ENCODE results near the gene LGALS3BP.
"Not testable (repeated sequence)": the region's sequence is repeated elsewhere in the genome, so short reads cannot be mapped to it uniquely, and the experiment has no call there.

The LGALS3BP gene

DNA sequence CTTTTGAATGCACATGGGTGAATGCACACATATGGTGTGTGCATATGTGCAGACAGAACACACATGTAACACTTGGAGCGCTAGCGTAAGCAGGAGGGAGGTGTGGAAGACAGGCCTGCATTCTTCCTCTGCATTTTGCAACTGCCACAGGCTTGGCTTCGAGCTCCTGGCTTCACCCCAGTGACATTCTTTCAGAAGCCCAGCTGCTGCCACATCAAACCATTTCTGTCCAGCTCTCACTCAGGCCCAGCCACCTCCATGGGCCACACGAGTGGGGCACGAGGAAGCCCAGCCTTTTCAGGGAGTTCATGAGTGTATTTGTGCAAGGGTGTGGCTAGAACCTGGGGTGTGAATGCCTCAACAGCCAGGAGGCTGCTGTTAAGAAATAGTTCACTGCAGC, 18.8 kb downstream of the LGALS3BP start:
- no peak for DNase-seq

DNA sequence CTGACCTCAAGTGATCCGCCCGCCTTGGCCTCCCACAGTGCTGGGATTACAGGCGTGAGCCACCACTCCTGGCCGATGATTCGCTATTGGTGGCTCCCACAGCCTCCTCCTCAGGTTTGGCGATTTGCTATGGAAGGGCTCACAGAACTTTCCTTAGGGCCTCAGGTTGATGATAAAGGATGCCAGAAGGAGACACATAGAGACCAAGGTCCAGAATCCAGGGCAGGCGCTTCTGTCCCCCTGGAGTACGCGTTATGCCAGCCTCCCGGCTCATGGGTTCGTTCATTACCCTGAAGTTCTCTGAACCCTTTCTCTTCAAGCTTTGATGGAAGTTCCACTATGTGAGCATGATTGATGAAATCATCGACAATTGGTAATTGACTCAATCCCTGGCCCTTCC, 19.9 kb downstream of the LGALS3BP start:
- DNase-seq, result no peak

DNA sequence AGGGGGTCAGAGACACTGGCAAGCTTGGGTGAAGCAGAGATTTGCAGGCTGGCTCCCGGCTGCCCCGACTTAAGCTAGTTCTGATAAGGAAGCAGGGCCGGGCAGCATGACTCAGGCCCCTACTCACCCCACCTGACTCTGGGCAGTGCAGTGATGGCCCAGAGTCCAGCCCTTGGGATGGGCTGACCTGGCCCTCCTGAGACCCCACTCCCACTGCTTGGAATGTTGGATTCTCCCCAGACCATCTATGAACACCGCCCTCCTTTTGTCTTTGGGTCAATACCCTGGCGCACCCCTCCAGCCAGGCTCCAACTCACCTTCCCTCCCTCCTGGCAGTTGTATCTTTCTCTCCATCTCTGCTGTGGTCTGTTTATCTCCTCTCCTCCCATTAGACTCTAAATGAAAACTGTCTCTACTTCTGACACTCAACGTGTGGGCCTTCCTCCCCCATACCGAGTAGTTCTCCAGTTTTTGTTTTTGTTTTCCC, 21.0 kb downstream of the LGALS3BP start:
- no peak for DNase-seq

DNA sequence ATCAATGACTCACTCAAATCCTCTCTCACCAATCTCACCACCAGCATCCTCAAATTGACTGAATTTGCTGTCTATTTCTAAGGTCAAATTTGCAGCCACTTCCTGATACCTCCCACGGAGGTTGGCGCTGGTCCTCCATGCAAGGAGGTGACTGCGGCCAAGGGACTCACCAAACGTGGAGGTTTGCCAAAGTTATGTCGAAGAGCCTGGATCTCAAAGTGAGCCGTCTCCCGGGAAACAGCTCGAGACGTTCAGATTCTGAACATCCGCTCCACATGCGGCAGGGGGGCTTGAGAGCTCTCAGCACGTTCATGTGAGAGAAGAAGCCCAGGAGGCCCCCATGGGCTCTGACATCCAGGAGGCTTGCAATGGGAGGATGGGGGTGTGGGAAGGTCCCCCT, 22.6 kb downstream of the LGALS3BP start:
- no peak for DNase-seq

DNA sequence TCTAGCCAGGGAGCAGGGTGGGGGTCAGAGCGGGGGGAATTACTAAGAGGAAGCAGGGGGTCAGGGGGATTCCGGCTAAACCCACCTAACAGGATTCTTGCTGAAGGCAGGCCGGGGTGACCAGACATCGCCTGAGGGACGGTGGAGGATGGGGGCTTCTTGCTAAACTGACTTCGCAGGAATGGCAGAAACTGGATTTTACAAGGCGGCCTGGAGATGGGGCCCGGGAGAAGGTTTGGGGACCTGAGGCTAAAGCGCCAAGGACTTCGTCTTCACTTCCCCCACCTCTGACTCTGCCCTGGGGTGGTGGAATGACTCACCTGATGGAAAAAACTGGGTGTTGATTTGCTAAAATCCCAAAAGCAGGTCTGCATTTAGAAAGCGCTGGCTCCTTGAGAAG, 23.5 kb downstream of the LGALS3BP start:
- no peak for DNase-seq

DNA sequence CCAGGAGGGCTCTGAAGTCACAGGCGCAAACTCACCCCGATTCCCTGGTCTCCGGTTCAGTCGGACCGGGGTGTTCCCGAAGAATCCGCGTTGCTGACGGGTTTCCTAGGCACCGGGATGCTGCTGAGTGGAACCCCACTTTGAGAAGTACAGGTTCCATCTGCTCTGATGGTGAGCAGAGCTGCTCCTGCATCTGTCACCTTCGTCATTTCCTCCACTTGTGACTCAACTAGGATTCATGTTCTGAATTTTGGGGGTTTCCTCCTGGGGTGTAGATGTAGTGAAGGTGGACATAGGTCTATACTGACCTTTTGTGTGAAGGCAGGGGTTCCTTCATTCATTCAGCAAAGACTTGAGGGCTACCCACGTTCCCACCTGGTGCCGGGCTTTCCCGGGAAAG, 25.0 kb downstream of the LGALS3BP start:
- no peak for DNase-seq

DNA sequence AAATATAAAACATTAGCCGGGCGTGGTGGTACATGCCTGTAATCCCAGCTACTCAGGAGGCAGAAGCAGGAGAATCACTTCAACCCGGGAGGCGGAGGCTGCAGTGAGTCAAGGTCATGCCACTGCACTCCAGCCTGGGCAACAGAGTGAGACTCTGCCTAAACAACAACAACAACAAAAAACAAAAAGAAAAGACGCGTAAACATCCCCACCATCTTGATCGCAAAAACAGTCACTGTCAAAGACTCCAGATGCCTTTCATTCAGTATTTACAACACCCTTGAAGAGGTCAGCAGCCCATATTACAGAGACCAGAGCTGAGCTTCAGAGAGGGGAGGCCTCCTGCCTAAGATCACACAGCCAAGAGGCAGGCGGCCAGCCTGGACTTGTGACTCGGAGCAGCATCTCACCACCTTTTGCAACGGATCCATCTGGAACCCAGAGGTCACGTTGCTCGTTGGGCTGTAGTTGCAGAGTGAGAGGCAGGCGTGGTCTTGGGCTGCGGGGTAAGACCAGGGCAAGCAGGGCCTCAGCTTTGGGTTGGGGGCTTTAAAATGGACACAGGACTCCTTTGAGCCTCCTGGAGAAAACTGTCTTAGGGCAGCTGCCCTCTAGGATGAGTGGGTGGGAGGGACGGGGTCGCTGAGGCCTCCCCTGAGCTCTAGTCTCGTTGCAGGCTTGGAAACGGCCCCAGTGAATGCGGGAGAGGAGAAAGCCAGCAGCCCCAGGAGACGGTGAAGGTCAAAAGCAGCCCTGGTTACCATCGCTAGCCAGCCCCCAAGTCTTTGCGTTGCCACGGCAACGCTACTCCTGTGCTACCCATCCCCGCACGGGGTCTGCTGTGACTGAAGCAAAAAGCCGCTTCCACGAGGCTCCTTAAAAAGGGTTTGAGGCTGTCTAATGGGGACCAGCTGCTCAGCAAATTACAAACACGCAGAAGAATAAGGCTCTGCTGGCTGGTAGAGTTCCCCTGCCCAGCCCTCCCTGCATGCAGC, 26.1 kb downstream of the LGALS3BP start:
- no peak for DNase-seq

DNA sequence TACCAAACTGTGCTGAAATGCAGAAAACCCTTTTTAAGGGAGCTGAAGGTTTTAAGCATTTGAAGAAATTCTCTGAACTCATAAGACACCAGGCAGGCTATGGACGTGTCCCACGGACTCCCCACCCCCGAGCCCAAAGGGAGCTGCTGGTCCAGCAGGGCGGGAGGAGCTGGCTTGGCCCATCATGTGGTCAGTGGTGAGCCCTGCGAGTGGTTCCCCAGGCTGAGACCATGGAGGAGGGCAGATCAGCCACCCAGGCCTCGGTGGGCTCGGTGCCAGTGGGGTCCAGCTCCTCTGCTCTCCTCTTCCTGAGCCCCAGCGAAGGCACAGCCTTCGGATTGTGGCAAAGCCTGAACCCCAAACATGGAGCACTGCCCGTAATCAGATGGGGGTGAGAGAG, 27.0 kb downstream of the LGALS3BP start:
- DNase-seq, result no peak

DNA sequence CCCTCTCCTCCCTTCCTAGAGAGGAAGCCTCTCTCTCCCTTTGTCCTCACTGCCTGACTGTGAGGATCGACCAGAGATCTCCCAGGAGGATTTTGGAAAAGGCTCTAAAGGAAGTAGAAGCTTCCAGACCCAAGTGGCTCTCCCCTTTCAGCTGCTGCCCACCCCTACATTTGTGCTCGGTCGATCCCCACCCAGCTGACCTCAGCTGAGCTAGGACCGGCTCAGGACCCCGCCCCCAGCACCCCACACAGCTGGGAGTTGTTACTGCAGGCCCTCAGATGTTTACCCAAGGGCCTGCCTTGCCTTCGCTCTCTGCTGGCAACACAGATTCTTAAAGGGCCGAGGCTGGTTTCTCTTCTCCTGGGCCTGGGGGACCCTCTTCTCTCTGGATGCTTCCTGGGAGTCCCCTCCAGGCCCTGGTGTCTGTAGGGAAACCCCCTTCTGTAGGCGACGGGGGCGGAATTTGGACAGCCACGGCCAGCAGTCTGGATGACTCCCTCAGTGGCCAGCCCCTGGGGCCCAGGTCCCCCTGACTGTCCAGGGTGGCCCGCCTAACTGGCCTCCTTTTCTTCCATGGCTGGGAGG, 27.7 kb downstream of the LGALS3BP start:
- DNase-seq, result no peak

DNA sequence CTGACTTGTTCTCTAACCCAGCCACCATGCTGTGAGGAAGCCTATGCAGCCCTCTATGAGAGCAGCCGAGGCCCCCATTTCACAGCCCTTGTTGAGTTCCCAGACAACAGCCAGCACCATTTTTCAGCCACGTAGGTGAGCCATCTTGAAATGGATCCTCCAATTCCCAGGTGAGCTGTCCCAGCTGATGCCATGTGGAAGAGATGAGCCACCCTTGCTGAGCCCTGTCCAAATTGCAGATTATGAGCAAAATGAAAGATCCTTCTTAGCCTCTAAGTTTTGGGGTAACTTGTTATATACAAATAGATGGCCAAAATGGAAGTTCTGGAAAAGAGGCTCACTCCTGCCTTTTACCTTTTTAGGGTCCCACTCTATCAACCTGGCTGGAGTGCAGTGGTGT, 28.9 kb downstream of the LGALS3BP start:
- DNase-seq, result no peak

DNA sequence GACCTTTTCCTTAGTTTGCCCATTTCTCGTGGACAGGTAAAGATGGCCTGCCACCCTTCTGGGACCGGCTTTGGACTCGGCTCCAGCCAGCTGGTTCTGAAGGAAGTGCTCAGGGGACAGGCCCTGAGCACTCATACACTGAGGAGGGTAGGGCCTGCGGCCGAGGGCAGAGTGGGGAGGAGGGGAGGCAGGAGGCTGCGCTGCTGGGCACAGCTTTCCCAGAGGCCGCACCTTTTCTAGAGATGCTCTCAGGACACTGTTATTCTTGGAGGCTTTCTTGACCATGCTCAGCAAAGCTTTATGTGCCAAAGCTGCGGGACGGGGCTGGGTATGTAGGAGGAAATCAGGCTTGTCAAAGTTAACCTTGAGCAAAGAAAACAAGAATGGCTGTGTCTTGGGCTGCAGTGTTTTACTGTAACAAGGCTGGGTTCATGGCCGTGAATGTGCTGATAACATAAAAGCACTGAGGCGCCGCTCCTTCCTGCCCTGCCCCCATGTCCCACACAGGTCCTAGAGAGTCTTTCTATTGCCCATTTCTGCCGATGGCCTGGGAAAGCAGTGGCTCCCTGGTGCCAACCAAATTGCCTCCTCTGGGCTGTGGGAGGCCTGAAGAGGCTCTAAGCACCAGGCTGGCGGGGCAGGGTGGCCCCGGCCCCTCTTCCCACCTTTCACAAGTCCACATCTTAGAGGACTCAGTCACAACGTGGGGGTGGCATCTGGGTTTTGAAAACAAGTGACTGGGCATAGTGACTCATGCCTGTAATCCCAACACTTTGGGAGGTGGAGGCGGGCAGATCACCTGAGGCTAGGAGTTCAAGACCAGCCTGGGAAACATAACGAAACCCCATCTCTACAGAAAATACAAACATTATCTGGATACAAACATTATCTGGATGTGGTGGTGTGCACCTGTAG, 32.2 kb downstream of the LGALS3BP start:
- no peak for DNase-seq

DNA sequence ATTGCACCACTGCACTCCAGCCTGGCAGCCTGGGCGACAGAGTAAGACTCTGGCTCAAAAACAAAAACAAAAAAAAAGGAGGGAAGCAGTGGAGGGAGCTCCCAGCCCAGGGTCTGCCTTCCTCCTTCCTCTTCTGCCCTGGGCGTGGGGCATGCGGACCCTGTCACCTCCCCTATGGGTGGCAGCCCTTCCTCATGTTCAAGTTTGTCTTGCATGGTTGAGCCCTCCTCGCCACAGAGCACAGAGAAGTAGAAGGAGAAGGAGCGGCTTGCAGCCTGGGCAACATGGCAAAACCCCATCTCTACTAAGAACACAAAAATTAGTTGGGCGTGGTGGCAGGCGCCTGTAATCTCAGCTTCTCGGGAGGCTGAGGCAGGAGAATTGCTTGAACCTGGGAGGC, 33.1 kb downstream of the LGALS3BP start:
- no peak for DNase-seq

DNA sequence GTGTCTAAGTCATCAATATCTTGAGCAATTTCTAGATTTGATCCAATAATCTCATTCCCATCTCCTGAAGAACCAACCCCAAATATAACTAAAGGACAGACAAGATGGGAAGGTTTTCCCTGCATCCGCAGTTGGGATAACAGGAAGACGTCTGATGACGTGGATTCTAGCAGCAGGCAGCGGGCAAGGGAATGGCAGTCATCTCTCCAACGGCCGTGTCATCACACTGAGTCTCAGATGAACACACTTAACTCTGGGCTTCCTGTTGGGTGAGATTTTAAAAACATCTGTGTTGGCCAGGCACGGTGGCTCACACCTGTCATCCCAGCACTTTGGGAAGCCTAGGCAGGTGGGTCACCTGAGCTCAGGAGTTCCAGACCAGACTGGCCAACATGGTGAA, 33.6 kb downstream of the LGALS3BP start:
- DNase-seq, result no peak

DNA sequence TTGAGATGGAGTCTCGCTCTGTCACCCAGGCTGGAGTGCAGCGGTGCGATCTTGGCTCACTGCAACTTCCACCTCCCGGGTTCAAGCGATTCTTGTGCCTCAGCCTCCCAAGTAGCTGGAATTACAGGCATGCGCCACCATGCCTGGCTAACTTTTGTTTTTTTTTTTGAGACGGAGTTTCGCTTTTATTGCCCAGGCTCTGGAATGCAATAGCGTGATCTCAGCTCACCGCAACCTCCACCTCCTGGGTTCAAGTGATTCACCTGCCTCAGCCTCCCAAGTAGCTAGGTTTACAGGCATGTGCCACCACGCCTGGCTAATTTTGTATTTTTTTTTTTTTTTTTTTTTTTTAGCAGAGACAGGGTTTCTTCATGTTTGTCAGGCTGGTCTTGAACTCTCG, 34.3 kb downstream of the LGALS3BP start:
- DNase-seq, result not testable (repeated sequence)

DNA sequence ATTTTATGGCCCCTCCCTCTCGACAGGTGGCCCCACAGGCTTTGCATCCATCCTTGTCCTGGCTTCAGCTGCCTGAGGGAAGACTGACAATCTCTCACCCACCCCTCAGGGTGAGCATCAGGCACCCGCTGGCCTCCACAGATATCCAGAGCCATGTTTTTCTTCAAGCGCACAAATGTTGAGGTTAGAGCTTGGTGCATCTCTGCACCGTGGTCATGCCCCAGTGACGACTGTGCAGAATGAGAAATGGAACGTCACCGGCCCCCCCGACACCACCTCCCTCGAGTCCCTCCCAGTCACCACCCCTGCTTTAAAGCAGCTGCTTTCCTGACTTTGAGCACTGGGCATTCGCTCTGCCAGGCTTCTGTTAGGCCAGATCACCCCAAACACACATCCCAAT, 34.8 kb downstream of the LGALS3BP start:
- no peak for DNase-seq

DNA sequence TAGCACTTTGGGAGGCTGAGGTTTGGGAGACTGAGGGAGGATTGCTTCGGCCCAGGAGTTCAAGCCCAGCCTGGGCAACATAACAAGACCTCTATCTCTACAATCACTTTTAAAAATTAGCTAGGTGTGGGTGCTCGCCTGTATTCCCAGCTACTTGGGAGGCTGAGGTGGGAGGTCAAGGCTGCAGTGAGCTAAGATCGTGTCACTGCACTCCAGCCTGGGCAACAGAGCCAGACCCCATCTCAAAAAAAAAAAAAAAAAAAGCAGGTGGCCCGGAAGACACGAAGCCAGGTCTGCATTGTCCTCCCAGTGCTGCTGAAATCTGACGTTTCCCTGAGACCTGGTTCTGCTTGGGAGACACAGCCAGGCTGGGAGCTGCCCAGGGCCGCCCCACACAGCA, 35.7 kb downstream of the LGALS3BP start:
- no peak for DNase-seq

DNA sequence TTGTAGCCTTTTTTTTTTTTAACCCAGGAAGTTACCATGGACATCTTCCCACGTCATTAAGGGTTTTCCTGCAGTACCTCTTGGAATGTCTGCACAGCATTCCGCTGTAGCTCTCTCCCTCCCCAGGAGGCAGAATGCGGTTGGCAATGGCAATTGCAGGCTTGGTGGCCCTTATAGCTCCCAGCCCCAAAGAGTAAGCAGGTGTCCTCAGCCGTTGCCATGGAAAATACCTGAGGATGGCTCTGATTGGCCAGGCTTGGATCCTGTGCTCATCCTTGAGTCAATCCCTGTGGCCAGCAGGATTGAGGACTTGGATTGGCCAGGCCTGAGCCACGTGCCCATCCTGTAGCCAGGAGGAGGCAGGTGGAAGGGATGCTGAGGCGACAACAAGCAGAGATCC, 39.0 kb downstream of the LGALS3BP start:
- DNase-seq, result no peak

DNA sequence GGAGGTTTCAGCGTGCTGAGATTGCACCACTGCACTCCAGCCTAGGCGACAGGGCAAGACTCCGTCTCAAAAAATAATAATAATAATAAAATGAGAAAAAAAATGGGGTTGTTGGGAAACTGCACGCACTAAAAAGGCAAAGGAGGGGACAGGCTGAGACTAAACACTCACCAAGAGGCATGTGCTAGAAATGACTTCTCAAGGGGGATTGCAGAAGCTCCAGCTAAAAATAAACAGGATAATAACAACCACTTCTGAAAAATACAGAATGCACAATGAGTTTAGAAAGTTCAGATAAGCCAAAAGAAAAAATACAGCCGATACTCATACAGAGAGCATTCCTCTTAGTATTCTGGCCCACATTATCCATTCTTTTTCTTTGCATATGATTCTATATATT, 39.5 kb downstream of the LGALS3BP start:
- no peak for DNase-seq

DNA sequence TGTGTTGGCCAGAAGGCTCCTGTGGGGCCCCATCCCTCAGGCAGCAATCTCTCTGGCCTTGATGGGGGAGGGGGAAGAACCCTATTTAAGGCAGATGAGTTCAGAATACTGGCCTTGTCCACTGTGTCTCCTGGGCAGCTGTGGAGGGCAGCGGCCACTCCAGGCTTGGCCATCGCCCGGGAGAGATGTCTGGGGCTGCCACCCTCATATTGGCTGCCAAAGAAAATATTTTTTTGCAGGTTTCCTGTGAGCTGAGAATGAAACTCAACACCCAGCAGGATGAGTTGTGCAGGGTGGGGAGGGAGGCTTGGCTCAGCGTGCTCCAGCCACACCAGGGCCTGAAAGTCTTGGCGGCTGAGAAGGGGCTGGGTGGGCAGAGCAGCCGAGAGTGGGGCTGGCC, 40.1 kb downstream of the LGALS3BP start:
- DNase-seq, result no peak

DNA sequence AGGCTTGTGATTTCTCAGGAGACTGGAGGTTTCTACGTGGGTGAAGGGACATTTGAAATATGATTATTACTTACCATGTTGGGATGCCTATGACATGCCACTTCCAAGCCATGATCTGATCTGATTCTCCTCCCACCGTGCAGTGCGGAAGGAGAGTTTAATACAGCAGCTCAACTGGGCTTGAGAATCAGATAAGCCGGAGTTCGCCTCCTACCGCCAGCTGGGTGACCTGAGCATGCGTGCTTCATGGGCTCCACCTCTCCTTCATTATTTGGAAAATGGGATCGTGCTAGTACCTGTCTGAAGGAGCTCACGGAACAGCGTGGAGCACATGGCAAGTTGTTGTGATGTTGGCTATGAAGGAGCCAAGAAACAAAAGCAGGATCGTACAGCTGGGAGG, 42.2 kb downstream of the LGALS3BP start:
- DNase-seq, result no peak

DNA sequence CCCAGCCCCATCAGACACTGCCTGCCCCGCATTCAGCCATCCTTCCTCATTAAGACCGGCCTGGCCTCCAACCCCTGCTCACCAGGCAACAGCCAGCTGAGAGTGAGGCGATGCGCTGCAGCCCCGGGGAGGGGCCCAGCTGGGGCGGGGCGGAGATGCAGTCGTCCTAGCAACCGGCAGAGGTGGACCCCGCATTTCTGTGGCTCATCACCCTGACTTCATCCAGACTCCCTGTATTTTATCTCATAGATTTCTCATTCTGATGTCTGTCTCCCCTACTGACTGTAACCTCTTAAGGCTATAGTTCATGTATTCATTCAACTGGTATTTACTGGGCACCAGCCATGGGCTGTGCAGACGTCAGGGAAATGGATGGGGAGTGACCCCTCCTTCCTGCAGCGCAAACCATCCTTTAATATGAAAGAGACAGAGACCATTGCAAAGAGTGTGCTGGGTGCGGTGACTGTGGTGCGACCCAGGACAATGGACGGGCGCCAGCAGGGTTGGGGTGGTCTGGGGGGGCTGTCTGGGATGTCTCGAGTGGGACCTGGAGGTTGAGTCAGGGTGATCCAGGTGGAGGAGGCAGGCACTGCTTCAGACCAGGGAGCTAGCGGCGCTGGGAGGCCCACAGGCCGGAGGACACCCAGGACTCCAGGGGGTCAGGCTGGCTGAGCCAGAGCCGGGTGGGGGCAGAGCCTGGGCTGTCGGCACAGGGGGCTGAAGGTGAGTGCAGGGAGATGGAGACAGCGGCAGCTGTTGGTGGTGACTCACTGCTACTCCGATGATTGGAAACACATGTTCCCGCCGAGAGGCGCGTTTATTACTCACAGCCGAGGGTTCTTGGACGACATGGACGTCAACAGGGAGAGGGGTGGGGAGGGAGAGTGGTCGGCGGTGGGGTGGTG, 44.1 kb downstream of the LGALS3BP start:
- DNase-seq, result no peak

Measured in activated T-cell treated with anti-CD3 and anti-CD28 coated beads, Interleukin-2, amount 50 U/mL, for 1 hour (primary cell).